GM21619 (cell line): ENCODE results near the gene PBX4.
A peak's percentile ranks its signal among the peaks of the same experiment; 100 is the strongest.

ENCODE experiments used
- ATAC-seq: cut with Tn5 transposase; IDR thresholded peaks from one replicate; pipeline ENCODE4 v1.9.1; 2021; ENCODE audit not compliant: unreplicated experiment

The PBX4 gene

DNA sequence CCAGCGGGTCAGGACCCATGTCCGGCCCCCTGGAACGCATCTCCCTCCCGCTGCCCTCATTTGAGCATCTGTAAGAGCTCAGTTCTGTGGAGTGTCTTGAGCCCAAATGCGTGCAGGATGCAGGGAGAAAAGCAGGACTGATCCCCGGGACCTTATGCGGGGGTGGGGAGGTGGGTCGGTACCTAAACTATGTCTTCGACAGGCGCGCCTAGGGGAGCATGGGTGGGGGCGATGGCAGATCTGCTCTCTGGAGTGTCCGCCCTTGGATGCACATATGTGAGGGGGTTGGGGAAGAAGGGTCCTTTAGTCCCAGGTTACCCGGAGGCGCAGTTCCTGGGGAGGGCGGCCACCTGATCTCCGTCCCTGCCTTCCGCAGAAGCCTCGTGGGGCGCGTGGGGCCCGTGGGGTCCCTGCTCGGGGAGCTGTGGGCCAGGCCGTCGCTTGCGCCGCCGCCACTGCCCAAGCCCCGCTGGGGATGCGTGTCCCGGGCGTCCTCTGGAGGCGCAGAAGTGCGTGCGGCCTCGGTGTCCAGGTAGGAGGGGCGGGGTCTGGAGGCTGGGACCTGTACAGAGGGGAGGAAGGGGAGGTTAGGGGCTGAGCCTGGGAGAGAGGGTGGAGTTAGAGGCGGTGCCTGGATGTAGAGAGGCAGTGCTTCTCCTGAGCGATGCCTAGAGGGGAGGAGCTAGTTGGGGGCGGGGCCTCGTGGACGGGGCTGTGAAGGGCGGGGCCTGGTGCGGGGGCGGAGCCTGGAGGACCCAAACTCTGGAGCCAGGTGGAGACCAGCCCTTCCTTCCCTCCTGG lies 77.6 kb downstream of the PBX4 start:
- peak; percentile 62 for ATAC-seq

DNA sequence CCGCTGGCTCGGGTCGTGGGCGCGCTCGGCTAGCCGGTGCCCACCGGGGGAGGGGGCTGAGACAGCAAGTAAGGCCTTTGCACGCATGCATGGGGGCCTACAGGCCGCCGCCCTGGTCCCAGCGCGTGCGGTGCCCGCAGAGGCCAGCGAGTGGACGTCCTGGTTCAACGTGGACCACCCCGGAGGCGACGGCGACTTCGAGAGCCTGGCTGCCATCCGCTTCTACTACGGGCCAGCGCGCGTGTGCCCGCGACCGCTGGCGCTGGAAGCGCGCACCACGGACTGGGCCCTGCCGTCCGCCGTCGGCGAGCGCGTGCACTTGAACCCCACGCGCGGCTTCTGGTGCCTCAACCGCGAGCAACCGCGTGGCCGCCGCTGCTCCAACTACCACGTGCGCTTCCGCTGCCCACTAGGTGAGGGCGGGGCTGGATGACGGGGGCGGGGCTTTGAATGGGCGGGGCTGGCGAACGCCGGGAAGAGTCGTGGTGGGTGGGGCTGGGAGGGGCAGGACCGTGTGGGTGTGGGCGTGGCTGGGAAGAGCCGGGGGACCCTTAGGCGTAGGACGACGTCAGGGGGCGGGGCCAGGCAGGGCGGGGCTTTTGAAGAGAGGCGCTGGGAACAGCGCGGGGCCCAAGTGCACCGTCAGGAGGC lies 78.3 kb downstream of the PBX4 start:
- no peak for ATAC-seq

GRCh38 chr19:19539698-19540063 lies 78.8 kb downstream of the PBX4 start:
- no peak for ATAC-seq

DNA sequence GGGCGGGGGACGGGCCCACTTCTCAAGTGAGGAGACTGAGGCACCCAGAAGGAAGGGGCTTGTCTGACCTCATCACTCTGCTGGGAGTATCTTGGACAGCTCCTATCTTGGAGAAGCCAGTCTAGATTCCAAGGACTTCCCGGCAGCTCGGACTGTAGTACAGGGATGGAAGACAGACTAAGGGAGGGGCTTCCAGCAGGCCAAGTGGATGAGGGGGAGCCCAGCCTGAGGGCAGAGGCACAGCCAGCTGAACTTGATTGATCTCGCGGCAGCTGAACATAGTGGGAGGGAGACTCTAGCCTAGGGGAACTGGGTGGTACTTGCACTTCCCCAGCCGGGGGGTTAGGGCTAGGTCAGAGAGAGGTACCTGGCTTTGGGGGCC lies 79.7 kb downstream of the PBX4 start:
- no peak for ATAC-seq

DNA sequence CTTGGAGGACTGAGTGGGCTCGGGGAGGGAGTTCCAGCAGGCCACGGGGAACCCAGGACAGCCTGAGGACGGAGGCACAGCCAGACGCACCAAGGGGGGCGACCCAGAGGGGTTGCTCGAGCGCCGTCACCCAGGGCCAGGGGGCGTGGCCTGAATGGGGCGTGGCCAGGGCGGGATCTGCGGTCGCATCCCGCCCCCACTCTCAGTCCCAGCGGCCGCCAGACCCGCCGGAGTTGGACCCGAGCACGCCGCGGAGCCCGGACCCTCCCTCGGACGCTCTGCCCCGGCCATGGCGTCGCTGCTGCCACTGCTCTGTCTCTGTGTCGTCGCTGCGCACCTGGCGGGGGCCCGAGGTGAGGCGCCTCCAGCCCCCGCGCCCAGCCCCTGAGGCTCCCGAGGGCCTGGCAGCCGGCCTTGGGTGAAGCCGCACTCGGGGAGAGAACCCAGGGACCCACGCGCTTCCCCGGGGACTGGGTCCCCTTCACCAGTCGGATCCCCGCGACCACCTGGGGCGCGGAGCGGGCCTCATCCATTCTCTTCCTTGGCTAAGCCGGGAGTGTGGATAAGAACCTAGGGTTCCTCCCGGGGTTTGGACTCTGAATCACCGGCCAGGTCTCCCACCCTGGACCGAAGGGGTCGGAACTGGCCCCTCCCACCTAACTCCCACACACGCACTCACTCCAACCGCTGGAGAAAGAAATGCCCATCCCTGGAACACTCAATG lies 80.3 kb downstream of the PBX4 start, which contains the start of gene CILP2:
CILP2 (plus strand) TSS at position 205 of the 724 bp plus-strand sequence; CDS start at position 290, 85 bp downstream.
- no peak for ATAC-seq

GRCh38 chr19:19537075-19538048 lies 81.1 kb downstream of the PBX4 start:
- no peak for ATAC-seq

- no peak for ATAC-seq
Measured at GRCh38 chr19:19535311-19536191, 82.9 kb downstream of the PBX4 start.

DNA sequence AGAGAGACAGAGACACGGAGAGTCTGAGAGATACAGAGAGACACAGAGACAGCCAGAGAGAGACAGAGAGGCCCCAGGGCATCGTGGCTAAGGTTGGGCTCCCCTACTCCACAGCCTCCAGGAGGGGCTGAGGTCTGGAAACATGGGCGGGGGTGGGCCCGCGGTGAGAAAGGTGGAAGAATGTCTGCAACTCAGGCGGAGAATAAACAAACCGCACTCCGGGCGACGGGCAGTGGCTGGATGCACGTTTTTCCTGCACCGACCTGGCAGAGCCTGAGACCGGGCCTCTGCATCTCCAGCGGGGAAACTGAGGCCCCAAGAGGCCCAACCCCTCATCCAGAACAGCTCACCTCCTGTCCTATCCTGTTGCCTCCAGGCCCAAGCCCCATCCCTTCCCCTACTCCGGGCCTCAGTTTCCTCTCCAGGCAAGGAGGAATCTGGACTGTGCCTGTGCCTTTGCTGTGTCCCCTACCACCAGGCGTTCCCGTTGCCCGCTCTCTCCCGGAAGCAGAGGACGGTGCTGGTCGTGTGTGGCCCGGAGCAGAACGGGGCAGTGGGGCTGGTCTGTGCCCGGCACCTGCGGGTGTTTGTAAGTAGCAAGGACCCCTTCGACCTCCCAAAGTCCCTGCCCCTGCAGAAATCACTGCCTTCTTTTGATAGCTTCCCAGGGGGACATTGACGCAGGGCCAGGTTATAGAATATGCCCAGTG lies 83.8 kb downstream of the PBX4 start:
- no peak for ATAC-seq

- no peak for ATAC-seq
Measured at GRCh38 chr19:19533841-19534240, 84.6 kb downstream of the PBX4 start.

GRCh38 chr19:19532806-19533701 lies 85.4 kb downstream of the PBX4 start:
- ATAC-seq: no peak

DNA sequence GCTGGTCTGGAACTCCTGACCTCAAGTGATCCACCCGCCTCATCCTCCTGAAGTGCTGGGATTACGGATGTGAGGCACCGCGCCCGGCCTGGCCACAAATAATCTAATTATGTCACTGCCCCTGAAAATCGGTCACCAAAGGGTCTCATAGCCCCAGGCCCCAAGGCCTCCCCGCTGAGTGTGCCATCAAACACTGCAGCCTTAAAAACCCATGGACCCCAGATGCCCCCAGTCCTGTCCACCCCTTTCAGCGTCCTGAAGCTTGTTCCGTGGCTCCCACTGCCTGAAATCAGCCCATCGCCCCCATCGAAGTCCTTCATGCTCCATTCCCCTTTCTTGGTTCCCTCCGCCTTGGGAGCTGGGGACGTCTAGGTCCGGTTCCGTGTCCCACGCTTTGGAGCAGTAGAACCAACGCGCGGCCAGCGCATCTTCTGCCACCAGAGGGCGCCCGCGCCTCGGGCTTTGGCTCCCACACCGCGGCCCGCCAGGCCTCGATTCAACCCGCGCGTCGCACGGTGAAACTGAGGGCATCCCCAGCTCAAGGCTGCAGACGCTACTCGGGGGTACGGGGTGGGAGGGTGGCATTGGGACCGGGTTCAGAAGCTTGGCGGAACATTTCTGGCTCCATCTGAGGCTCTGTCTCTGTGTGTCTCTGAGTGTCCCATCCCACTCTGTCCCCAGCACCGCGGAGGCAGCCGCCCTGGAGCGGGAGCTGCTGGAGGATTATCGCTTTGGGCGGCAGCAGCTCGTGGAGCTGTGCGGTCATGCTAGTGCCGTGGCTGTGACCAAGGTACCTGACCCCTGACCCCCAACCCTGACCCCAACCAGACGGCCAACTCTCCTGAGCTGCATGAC lies 86.3 kb downstream of the PBX4 start:
- ATAC-seq: peak; percentile 52

GRCh38 chr19:19530889-19531288 lies 87.6 kb downstream of the PBX4 start:
- no peak for ATAC-seq

DNA sequence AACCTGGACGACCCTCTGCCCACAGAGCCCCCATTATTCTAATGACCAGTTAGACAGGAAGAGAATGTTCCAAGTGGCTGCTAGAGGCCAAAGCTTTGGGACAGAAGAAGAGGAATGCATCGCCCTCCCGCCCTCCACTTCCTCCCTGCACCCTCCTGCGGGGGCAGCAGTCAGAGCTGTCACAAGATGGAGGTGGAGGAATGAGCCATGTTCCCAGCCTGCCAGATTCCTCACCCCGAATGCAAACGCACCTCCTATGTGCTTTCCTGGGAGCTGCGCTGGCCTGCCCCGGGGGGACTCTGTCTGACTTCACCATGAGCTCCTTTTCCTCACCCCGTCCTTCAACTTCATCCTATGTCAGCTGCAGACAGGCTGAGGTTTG lies 88.1 kb downstream of the PBX4 start:
- no peak for ATAC-seq

DNA sequence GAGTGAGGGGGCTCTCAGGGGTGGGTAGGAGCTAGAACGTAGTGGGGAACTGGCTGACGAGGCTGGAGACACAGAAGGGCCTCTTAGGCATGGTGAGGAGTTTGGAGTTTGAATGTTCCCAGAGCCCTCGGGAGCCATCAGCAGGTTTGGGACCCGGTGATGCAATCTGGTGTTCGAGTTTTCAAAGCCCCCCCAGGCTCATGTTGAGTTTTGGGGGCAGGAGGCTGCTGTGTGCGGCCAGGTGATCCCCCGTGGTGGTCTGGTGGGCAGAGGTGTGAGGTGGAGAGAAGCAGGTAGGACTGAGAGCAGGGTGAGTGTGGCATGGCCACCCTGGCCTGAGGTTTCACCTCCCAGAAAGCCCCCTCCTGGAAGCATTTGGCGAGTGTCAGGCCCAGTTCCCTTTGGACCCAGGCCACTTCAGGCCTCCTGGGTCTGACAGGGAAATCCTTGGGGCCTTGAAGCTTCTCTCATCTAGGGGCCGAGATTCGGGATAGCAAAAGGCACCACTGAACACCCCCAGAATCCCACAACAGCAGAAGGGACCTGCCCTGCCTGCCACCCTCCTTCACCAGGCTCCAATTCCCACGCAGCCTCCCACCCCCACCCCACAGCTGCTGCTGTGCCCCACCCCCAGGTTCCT lies 88.6 kb downstream of the PBX4 start:
- no peak for ATAC-seq

GRCh38 chr19:19528721-19529490 lies 89.6 kb downstream of the PBX4 start, which contains the start of gene YJEFN3:
Gene YJEFN3, plus strand, starts transcription at chr19:19528911. Its CDS starts 22 bp downstream, at chr19:19528933.
- ATAC-seq: no peak
